Suprapubic skin (tissue), 4 donors: ENCODE measurements around the gene PCNX1. TPM values are rescaled to one million over a fixed set of nuclear protein-coding genes. Genes with fewer than 3 reads are reported as not detected.

Experiments used
- DNase-seq, 2 donors: peaks; one replicate each; pipeline ENCODE4 v3.0.0-alpha.2; 2019; ENCODE audit warnings: low spot score in 2 of 2
- H3K27ac ChIP-seq: fragments of 200-600 bp; sonication (generic); one replicate; pipeline ENCODE4 v1.5.1; 2019
- H3K27me3 ChIP-seq: fragments of 200-600 bp; sonication (generic); one replicate; pipeline ENCODE4 v1.5.1; 2019
- H3K36me3 ChIP-seq: fragments of 200-600 bp; sonication (generic); one replicate; pipeline ENCODE4 v1.5.1; 2019
- H3K4me1 ChIP-seq: fragments of 200-600 bp; sonication (generic); one replicate; pipeline ENCODE4 v1.5.1; 2019
- H3K4me3 ChIP-seq: fragments of 200-600 bp; sonication (generic); one replicate; pipeline ENCODE4 v1.5.1; 2019; ENCODE audit warnings: mild to moderate bottlenecking
- H3K9me3 ChIP-seq: fragments of 200-600 bp; sonication (generic); one replicate; pipeline ENCODE4 v1.5.1; 2019
- EP300 ChIP-seq: sonication (generic); formaldehyde crosslinking; IDR thresholded peaks from one replicate; pipeline ENCODE4 v1.6.1; 2017; ENCODE audit warnings: antibody characterized with exemption
- POLR2A ChIP-seq, 2 donors: fragments of 450-650 bp; IDR thresholded peaks; one replicate each; pipeline ENCODE4 v1.6.1; 2017; ENCODE audit warnings: antibody characterized with exemption in 2 of 2, mild to moderate bottlenecking in 2 of 2, moderate library complexity in 2 of 2
- POLR2AphosphoS5 ChIP-seq, 3 donors: sonication (generic); formaldehyde crosslinking; IDR thresholded peaks; one replicate each; pipeline ENCODE4 v1.6.1; 2017; ENCODE audit warnings: antibody characterized with exemption in 3 of 3
- WGBS: methylation state at CpG from one replicate; pipeline ENCODE4 v1.1.5; 2018; 5-methylcytosine and 5-hydroxymethylcytosine counted together
- total RNA-seq, 4 donors: library from RNA; depleted of rRNA; stranded (reverse); fragments of >200 nt; gene quantifications; one replicate each; pipeline ENCODE4 v1.1.0, GENCODE V29; 2016
- TF ChIP-seq, protein P1 (sequence below), 2 donors: fragments of 200-600 bp in 1 of 2; fragments of 450-650 bp in 1 of 2; sonication (generic) in 1 of 2; IDR thresholded peaks; one replicate each; pipeline ENCODE4 v1.5.1; 2016 to 2019; ENCODE audit warnings: antibody characterized with exemption in 2 of 2, mild to moderate bottlenecking in 1 of 2, moderate library complexity in 1 of 2

PCNX1 gene
- total RNA-seq, 4 donors from 2014 or later, result 22.0 to 95.4 (median 29.7) TPM

DNA sequence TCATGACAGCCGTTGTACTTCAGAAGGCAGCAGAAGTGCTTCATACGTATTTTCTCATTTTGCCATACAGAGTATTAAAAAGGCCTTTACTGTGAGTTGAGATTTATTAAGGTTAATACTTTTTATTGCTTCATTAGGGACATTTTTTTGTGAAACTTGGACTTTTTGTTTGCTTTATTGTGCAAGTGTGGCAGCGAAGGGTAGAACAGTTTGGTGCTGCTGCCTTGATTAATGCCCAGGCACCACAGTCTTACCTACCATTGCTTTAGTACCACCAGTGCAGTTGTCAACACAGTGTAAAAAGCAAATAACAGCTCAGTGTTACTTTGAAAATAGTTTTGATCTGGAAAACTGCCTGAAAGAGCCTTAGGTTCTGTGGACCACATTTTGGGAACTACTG, 147.4 kb downstream of the PCNX1 start:
- Histone ChIP-seq H3K4me3 (no peak overlapping the region), H3K36me3 (peaks cover 39% of the 10 kb centered on the region), H3K9me3 (no peaks in the 10 kb centered on the region), H3K27me3 (no peaks in the 10 kb centered on the region), H3K27ac (no peak overlapping the region), H3K4me1 (no peaks in the 10 kb centered on the region)
- DNase-seq, result no peak
- TF ChIP-seq, protein P1, sequence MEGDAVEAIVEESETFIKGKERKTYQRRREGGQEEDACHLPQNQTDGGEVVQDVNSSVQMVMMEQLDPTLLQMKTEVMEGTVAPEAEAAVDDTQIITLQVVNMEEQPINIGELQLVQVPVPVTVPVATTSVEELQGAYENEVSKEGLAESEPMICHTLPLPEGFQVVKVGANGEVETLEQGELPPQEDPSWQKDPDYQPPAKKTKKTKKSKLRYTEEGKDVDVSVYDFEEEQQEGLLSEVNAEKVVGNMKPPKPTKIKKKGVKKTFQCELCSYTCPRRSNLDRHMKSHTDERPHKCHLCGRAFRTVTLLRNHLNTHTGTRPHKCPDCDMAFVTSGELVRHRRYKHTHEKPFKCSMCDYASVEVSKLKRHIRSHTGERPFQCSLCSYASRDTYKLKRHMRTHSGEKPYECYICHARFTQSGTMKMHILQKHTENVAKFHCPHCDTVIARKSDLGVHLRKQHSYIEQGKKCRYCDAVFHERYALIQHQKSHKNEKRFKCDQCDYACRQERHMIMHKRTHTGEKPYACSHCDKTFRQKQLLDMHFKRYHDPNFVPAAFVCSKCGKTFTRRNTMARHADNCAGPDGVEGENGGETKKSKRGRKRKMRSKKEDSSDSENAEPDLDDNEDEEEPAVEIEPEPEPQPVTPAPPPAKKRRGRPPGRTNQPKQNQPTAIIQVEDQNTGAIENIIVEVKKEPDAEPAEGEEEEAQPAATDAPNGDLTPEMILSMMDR (IDR thresholded peaks at IDR 0.05), result no peak
- TF ChIP-seq EP300 (no peak), POLR2A (IDR thresholded peaks at IDR 0.05) (no peak), POLR2AphosphoS5 (IDR thresholded peaks at IDR 0.05) (no peak)
- WGBS, result 93% methylated on average over 3 of the region's 3 CpGs

DNA sequence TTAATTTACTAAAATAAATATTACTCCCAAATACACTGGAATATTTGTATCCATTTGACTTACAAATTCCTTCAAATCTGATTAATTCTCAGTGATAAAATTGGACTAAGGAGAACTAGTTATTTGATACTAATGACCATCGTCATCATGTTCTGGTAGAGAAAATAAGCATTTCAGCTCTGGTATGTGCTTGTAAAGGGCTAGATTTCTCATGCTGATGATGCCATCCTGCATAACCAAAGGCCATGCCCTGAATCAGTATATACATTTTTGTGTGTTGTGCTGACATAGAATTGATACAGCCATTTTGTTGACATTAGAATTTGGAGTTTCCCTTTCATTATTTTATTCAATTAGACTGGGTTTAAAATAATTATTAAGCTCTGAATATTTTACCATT, 148.9 kb downstream of the PCNX1 start:
- TF ChIP-seq EP300 (no peak), POLR2A (IDR thresholded peaks at IDR 0.05) (no peak), POLR2AphosphoS5 (IDR thresholded peaks at IDR 0.05) (no peak)
- TF ChIP-seq, protein P1 (IDR thresholded peaks at IDR 0.05), result no peak
- Histone ChIP-seq H3K4me1 (no peaks in the 10 kb centered on the region), H3K4me3 (no peak overlapping the region), H3K27me3 (no peaks in the 10 kb centered on the region), H3K9me3 (no peaks in the 10 kb centered on the region), H3K27ac (no peak overlapping the region), H3K36me3 (peaks cover 54% of the 10 kb centered on the region)
- 92% methylated on average over 1 of the region's 1 CpG for WGBS
- no peak for DNase-seq

DNA sequence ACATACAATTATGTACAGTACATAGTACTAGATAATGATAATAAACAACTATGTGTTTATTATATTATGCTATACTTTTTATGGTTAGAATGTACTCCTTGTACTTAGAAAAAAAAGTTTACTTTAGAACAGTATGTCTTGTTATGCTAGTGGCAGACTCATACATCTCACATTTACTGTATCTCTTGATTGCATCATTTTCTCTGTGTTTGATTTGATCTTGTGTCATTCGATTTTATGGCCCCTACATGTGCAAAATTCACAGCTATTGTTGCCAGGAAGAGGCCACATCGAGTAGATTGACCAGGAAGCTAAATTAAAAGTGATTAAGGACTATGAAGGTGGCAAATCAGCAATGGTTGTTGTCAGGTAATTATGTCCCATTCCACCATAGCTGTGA, 153.0 kb downstream of the PCNX1 start:
- H3K27ac ChIP-seq, result no peak overlapping the region
- 76% methylated on average over 2 of the region's 2 CpGs for WGBS
- H3K4me3 ChIP-seq, result no peak overlapping the region
- no peak for DNase-seq
- no peaks in the 10 kb centered on the region for H3K4me1 ChIP-seq
- no peak for TF ChIP-seq POLR2A (IDR thresholded peaks at IDR 0.05)
- TF ChIP-seq, protein P1 (IDR thresholded peaks at IDR 0.05), result no peak
- TF ChIP-seq POLR2AphosphoS5 (IDR thresholded peaks at IDR 0.05), result no peak
- no peak for TF ChIP-seq EP300
- H3K27me3 ChIP-seq, result no peaks in the 10 kb centered on the region
- H3K9me3 ChIP-seq, result no peaks in the 10 kb centered on the region
- peaks cover 59% of the 10 kb centered on the region for H3K36me3 ChIP-seq

DNA sequence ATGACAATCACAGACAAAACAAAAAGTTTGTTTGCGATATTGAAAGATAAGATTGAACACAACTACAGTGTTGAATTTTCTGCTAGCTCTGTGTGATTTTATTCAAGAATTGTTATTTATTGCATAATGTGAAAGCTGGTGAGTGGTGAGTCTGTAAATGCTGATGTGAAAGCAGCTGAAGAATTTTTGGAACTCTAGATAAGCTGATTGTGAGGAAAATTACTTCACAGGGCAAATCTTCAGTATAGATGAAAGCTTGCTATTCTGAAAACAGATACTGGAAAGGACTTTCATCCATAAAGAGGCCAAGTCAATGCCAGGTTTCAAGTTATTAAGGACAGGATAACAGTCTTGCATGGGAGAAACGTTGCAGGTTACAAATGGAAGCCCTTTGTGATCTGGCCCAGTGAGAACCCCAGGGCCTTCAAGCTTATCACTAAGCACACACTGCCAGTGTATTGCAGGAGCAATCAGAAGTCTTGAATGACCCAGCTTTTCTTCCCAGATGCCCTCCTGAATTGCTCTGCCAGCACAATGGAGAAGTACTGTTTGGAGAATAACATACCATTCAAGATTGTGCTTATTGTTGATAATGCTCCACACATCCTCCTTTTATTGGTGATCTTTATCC, 153.7 kb downstream of the PCNX1 start:
- Histone ChIP-seq H3K4me1 (no peaks in the 10 kb centered on the region), H3K36me3 (peaks cover 59% of the 10 kb centered on the region), H3K4me3 (no peak overlapping the region), H3K27ac (no peak overlapping the region), H3K9me3 (no peaks in the 10 kb centered on the region), H3K27me3 (no peaks in the 10 kb centered on the region)
- TF ChIP-seq POLR2AphosphoS5 (IDR thresholded peaks at IDR 0.05) (no peak), EP300 (no peak)
- no peak for DNase-seq
- WGBS, result 94% methylated on average over 2 of the region's 2 CpGs

DNA sequence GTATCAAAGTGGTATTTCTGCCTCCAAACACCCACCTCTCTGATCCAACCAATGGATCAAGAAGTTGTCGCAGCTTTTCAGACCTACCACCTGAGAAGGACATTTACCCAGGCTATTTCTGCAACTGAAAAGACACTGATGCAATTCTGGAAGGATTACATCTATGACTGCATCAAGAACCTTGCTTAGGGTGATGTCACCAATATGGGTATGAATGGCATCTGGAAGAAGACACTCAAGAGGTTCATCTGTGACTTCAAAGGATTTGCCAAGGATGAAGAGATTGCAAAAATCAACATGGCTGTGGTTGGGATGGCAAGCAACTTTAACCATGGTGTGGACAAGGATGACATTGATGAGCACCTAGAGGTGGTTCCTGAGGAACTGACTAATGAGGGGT, 154.2 kb downstream of the PCNX1 start:
- 100% methylated on average over 1 of the region's 1 CpG for WGBS

More for the DNA sequence above, 154.2 kb downstream of the PCNX1 start:
- H3K27me3 ChIP-seq, result no peaks in the 10 kb centered on the region
- H3K4me1 ChIP-seq, result no peaks in the 10 kb centered on the region
- TF ChIP-seq POLR2A (IDR thresholded peaks at IDR 0.05) (no peak), EP300 (no peak), POLR2AphosphoS5 (IDR thresholded peaks at IDR 0.05) (no peak)
- TF ChIP-seq, protein P1 (IDR thresholded peaks at IDR 0.05), result no peak
- no peak overlapping the region for H3K4me3 ChIP-seq
- H3K36me3 ChIP-seq, result peaks cover 59% of the 10 kb centered on the region
- no peak overlapping the region for H3K27ac ChIP-seq
- no peak for DNase-seq
- H3K9me3 ChIP-seq, result no peaks in the 10 kb centered on the region
